Activated CD4-positive, alpha-beta memory T cell treated with anti-CD3 and anti-CD28 coated beads, Interleukin-2, amount 10 ng/mL, durations not matched to agents 7 days and 5 days (primary cell): ENCODE data around the gene C1orf74. TPM values are rescaled to one million over a fixed set of nuclear protein-coding genes. Genes with fewer than 3 reads are reported as not detected.
"Not testable (repeated sequence)": the region's sequence is repeated elsewhere in the genome, so short reads cannot be mapped to it uniquely, and the experiment has no call there.

Source experiments
- CTCF ChIA-PET: fragments of 350-600 bp; sonication (Branson Sonifier 250); formaldehyde crosslinking; loops from one replicate; lab custom pipeline; 2021; ENCODE audit warnings: antibody characterized with exemption, inconsistent platforms; lab: Charles Lee
- POLR2A ChIA-PET: fragments of 350-600 bp; sonication (Branson Sonifier 250); formaldehyde crosslinking; loops from one replicate; lab custom pipeline; 2021; ENCODE audit warnings: antibody characterized with exemption; lab: Charles Lee
- DNase-seq: peaks from one replicate; pipeline ENCODE4 v3.0.0-alpha.2; 2020
- H3K27ac Mint-ChIP-seq: one replicate; pipeline ENCODE4 v1.8.0; 2021; ENCODE audit warnings: mild to moderate bottlenecking, mixed read lengths
- H3K27me3 Mint-ChIP-seq: one replicate; pipeline ENCODE4 v1.8.0; 2021; ENCODE audit warnings: mixed read lengths
- H3K36me3 Mint-ChIP-seq: one replicate; pipeline ENCODE4 v1.8.0; 2021; ENCODE audit warnings: low read depth, mixed read lengths
- H3K4me1 Mint-ChIP-seq: one replicate; pipeline ENCODE4 v1.8.0; 2021; ENCODE audit warnings: mixed read lengths
- H3K4me3 Mint-ChIP-seq: one replicate; pipeline ENCODE4 v1.8.0; 2021; ENCODE audit warnings: mild to moderate bottlenecking, mixed read lengths
- H3K9me3 Mint-ChIP-seq: one replicate; pipeline ENCODE4 v1.8.0; 2021; ENCODE audit warnings: mixed read lengths
- total RNA-seq, 2 experiments: library from RNA; stranded (reverse); gene quantifications; one replicate each; pipeline ENCODE4 v1.2.3, GENCODE V29; 2021

Gene C1orf74
- total RNA-seq, 2 experiments from 2014 or later = 2.1 to 2.2 TPM

- no peak overlapping the region for H3K27ac Mint-ChIP-seq
- no peak overlapping the region for H3K4me3 Mint-ChIP-seq
- DNase-seq = no peak
- no peaks in the 10 kb centered on the region for H3K9me3 Mint-ChIP-seq
- H3K4me1 Mint-ChIP-seq = peaks cover 13% of the 10 kb centered on the region
- CTCF ChIA-PET = interaction anchor here (1.2 kb wide), 1 partner anchor 15 kb away, joined by 6 read pairs; no protein-coding TSS in a partner anchor
- H3K36me3 Mint-ChIP-seq = no peaks in the 10 kb centered on the region
- POLR2A ChIA-PET = interaction anchor here (1.0 kb wide), 1 partner anchor 15 kb away, joined by 4 read pairs; no protein-coding TSS in a partner anchor
- peaks cover 26% of the 10 kb centered on the region for H3K27me3 Mint-ChIP-seq
Measured at GRCh38 chr1:209802780-209803152, 18.4 kb upstream of the C1orf74 start.

GRCh38 chr1:209802117-209802779, 17.9 kb upstream of the C1orf74 start:
- DNase-seq = no peak
- no peak overlapping the region for H3K4me3 Mint-ChIP-seq
- H3K27ac Mint-ChIP-seq = no peak overlapping the region
- POLR2A ChIA-PET = no interaction called here
- CTCF ChIA-PET = no interaction called here
- H3K9me3 Mint-ChIP-seq = no peaks in the 10 kb centered on the region
- no peaks in the 10 kb centered on the region for H3K36me3 Mint-ChIP-seq
- H3K27me3 Mint-ChIP-seq = peaks cover 26% of the 10 kb centered on the region
- H3K4me1 Mint-ChIP-seq = peaks cover 13% of the 10 kb centered on the region

GRCh38 chr1:209800984-209801834, 16.9 kb upstream of the C1orf74 start:
- no peak for DNase-seq
- H3K36me3 Mint-ChIP-seq = no peaks in the 10 kb centered on the region
- peaks cover 11% of the 10 kb centered on the region for H3K4me1 Mint-ChIP-seq
- no peaks in the 10 kb centered on the region for H3K9me3 Mint-ChIP-seq
- CTCF ChIA-PET = interaction anchor here (1.6 kb wide), 1 partner anchor 22 kb away, joined by 5 read pairs; no protein-coding TSS in a partner anchor
- H3K27ac Mint-ChIP-seq = no peak overlapping the region
- peaks cover 26% of the 10 kb centered on the region for H3K27me3 Mint-ChIP-seq
- H3K4me3 Mint-ChIP-seq = no peak overlapping the region
- POLR2A ChIA-PET = interaction anchor here (1.0 kb wide), 1 partner anchor 14 kb away, joined by 3 read pairs; no protein-coding TSS in a partner anchor

- Mint-ChIP-seq H3K4me3 (no peak overlapping the region), H3K4me1 (no peaks in the 10 kb centered on the region), H3K9me3 (no peaks in the 10 kb centered on the region), H3K27ac (no peak overlapping the region), H3K27me3 (peaks cover 34% of the 10 kb centered on the region), H3K36me3 (peaks cover 2% of the 10 kb centered on the region)
- DNase-seq = no peak
- ChIA-PET CTCF (interaction anchor here (0.6 to 1.1 kb wide), 3 partner anchors 10 to 23 kb away, joined by 3 read pairs; no protein-coding TSS in a partner anchor), POLR2A (no interaction called here)
Measured at GRCh38 chr1:209797978-209798639, 13.8 kb upstream of the C1orf74 start.

- POLR2A ChIA-PET = interaction anchor here (1.0 kb wide), 1 partner anchor 15 kb away, joined by 3 read pairs; no protein-coding TSS in a partner anchor
- Mint-ChIP-seq H3K27me3 (peaks cover 21% of the 10 kb centered on the region), H3K4me1 (peaks cover 21% of the 10 kb centered on the region)
- H3K9me3 Mint-ChIP-seq, H3K27ac Mint-ChIP-seq, H3K4me3 Mint-ChIP-seq, DNase-seq, H3K36me3 Mint-ChIP-seq, CTCF ChIA-PET: not testable (repeated sequence)
Measured at GRCh38 chr1:209793711-209794110, 9.4 kb upstream of the C1orf74 start.

- ChIA-PET POLR2A (interaction anchor here (2.0 kb wide), 1 partner anchor 36 kb away, joined by 4 read pairs; the partner anchor contains the start of gene UTP25), CTCF (interaction anchor here (1.2 kb wide), 1 partner anchor 8 kb away, joined by 3 read pairs; no protein-coding TSS in a partner anchor)
- H3K27me3 Mint-ChIP-seq = peaks cover 21% of the 10 kb centered on the region
- H3K9me3 Mint-ChIP-seq = no peaks in the 10 kb centered on the region
- no peak for DNase-seq
- H3K36me3 Mint-ChIP-seq = peaks cover 2% of the 10 kb centered on the region
- H3K4me3 Mint-ChIP-seq = no peak overlapping the region
- no peak overlapping the region for H3K27ac Mint-ChIP-seq
- H3K4me1 Mint-ChIP-seq = peaks cover 34% of the 10 kb centered on the region
Measured at GRCh38 chr1:209791920-209792319, 7.6 kb upstream of the C1orf74 start.

- CTCF ChIA-PET = interaction anchor here (1.2 to 1.6 kb wide), 3 partner anchors 10 to 37 kb away, joined by 3 to 7 read pairs (median 5); partner anchors contain the start of gene UTP25
- POLR2A ChIA-PET = interaction anchor here (2.0 kb wide), 1 partner anchor 37 kb away, joined by 4 read pairs; the partner anchor contains the start of gene UTP25
- H3K27ac Mint-ChIP-seq = no peak overlapping the region
Measured at GRCh38 chr1:209790286-209791193, 6.2 kb upstream of the C1orf74 start.

GRCh38 chr1:209789245-209789644, 4.9 kb upstream of the C1orf74 start:
- POLR2A ChIA-PET = interaction anchor here (15.4 kb wide), 1 partner anchor 22 kb away, joined by 218 read pairs; no protein-coding TSS in a partner anchor
- Mint-ChIP-seq H3K36me3 (peaks cover 17% of the 10 kb centered on the region), H3K27me3 (peaks cover 14% of the 10 kb centered on the region), H3K4me3 (no peak overlapping the region), H3K4me1 (peaks cover 48% of the 10 kb centered on the region), H3K27ac (no peak overlapping the region), H3K9me3 (no peaks in the 10 kb centered on the region)
- CTCF ChIA-PET = interaction anchor here (2.8 to 3.4 kb wide), 2 partner anchors 34 to 37 kb away, joined by 15 to 19 read pairs; partner anchors contain the start of gene UTP25
- no peak for DNase-seq

More at GRCh38 chr1:209790286-209791193, 6.2 kb upstream of the C1orf74 start:
- Mint-ChIP-seq H3K4me3 (no peak overlapping the region), H3K9me3 (no peaks in the 10 kb centered on the region), H3K27me3 (peaks cover 21% of the 10 kb centered on the region), H3K36me3 (peaks cover 5% of the 10 kb centered on the region), H3K4me1 (peaks cover 35% of the 10 kb centered on the region)
- DNase-seq = no peak

GRCh38 chr1:209787551-209787950, 3.2 kb upstream of the C1orf74 start:
- Mint-ChIP-seq H3K4me1 (peaks cover 63% of the 10 kb centered on the region), H3K36me3 (peaks cover 25% of the 10 kb centered on the region), H3K9me3 (no peaks in the 10 kb centered on the region), H3K4me3 (no peak overlapping the region), H3K27ac (no peak overlapping the region), H3K27me3 (peaks cover 2% of the 10 kb centered on the region)
- CTCF ChIA-PET = interaction anchor here (0.7 to 3.4 kb wide), 8 partner anchors 10 to 39 kb away, joined by 3 to 19 read pairs (median 5); partner anchors contain the start of gene UTP25
- POLR2A ChIA-PET = interaction anchor here (0.6 to 15.4 kb wide), 8 partner anchors 13 to 40 kb away, joined by 3 to 218 read pairs (median 3); partner anchors contain the start of genes TRAF3IP3 and UTP25
- DNase-seq = no peak

- peaks cover 64% of the 10 kb centered on the region for H3K4me1 Mint-ChIP-seq
- no peaks in the 10 kb centered on the region for H3K9me3 Mint-ChIP-seq
- no peak overlapping the region for H3K4me3 Mint-ChIP-seq
- H3K36me3 Mint-ChIP-seq = peaks cover 38% of the 10 kb centered on the region
- H3K27me3 Mint-ChIP-seq = no peaks in the 10 kb centered on the region
- no peak overlapping the region for H3K27ac Mint-ChIP-seq
- ChIA-PET CTCF (interaction anchor here (2.8 to 3.4 kb wide), 2 partner anchors 37 to 40 kb away, joined by 15 to 19 read pairs; partner anchors contain the start of gene UTP25), POLR2A (interaction anchor here (0.7 to 15.4 kb wide), 4 partner anchors 12 to 30 kb away, joined by 4 to 218 read pairs (median 62); partner anchors contain the start of gene TRAF3IP3)
- DNase-seq = no peak
Measured at GRCh38 chr1:209786146-209786545, 1.8 kb upstream of the C1orf74 start.

GRCh38 chr1:209785592-209785991, 1.2 kb upstream of the C1orf74 start:
- ChIA-PET POLR2A (interaction anchor here (3.3 to 15.4 kb wide), 4 partner anchors 11 to 30 kb away, joined by 19 to 218 read pairs (median 68); partner anchors contain the start of gene TRAF3IP3), CTCF (interaction anchor here (2.6 to 3.4 kb wide), 2 partner anchors 16 to 41 kb away, joined by 19 to 25 read pairs; partner anchors contain the start of gene UTP25)
- Mint-ChIP-seq H3K27me3 (no peaks in the 10 kb centered on the region), H3K27ac (no peak overlapping the region), H3K36me3 (peaks cover 40% of the 10 kb centered on the region), H3K4me1 (peaks cover 62% of the 10 kb centered on the region), H3K4me3 (no peak overlapping the region), H3K9me3 (no peaks in the 10 kb centered on the region)
- DNase-seq = no peak
